GM12878 (cell line): ENCODE measurements around the gene DDR1. TPM values are rescaled to one million over a fixed set of nuclear protein-coding genes. Genes with fewer than 3 reads are reported as not detected.

ENCODE experiments used
- ATAC-seq: fragments of 200-7000 bp; cut with Tn5 transposase; 3 replicates; pipeline ENCODE4 v1.9.1; 2020; ENCODE audit warnings: mild to moderate bottlenecking, moderate library complexity
- BruUV-seq: library from RNA; stranded (reverse); fragments of 400-500 nt; replicated peaks from 2 replicates; lab custom pipeline; 2021; lab: Mats Ljungman, UMichigan
- CTCF ChIA-PET: fragments of 300-600 bp; sonication (Branson Sonifier 250); formaldehyde crosslinking; extraction: SDS; loops from one replicate; lab custom pipeline; 2021; ENCODE audit warnings: inconsistent platforms; lab: Yijun Ruan, JAX
- POLR2A ChIA-PET: fragments of 350-600 bp; formaldehyde crosslinking; extraction: SDS; loops from one replicate; lab custom pipeline; 2021; ENCODE audit warnings: inconsistent platforms; lab: Charles Lee
- RAD21 ChIA-PET: fragments of 300-600 bp; sonication (Branson Sonifier 250); formaldehyde crosslinking; loops from one replicate; lab custom pipeline; 2023; ENCODE audit warnings: antibody characterized with exemption; ENCODE audit not compliant: unreplicated experiment; lab: Charles Lee
- SMC1A ChIA-PET: fragments of 300-600 bp; sonication (Branson Sonifier 250); formaldehyde crosslinking; loops from one replicate; lab custom pipeline; 2023; ENCODE audit not compliant: unreplicated experiment, uncharacterized antibody; lab: Charles Lee
- DNase-seq: peaks from one replicate; pipeline ENCODE4 v3.0.0-alpha.2; 2011; ENCODE audit warnings: low read depth, low spot score
- FAIRE-seq: peaks from 3 replicates; lab custom pipeline; 2011; peaks lifted over from hg19 to GRCh38; lab: Jason Lieb, UNC
- H2AFZ ChIP-seq: 2 replicates; pipeline ENCODE4 v1.6.0; 2011; ENCODE audit warnings: low read depth, low read length, control low read depth; ENCODE audit not compliant: control insufficient read depth
- H3K27ac ChIP-seq: 2 replicates; pipeline ENCODE4 v1.5.1; 2011; ENCODE audit warnings: control low read depth; ENCODE audit not compliant: control insufficient read depth, insufficient read depth
- H3K27me3 ChIP-seq, 2 experiments: replicated peaks in 1 of 2; 2 replicates each; pipeline versions ENCODE4 v1.6.0 to v1.6.1; 2011; ENCODE audit warnings: low read length in 1 of 2; ENCODE audit not compliant: control insufficient read depth in 2 of 2, insufficient read depth in 2 of 2
- H3K36me3 ChIP-seq, 2 experiments: 2 replicates each; pipeline ENCODE4 v1.5.1; 2011; ENCODE audit warnings: low read length in 1 of 2; ENCODE audit not compliant: control insufficient read depth in 2 of 2, insufficient read depth in 2 of 2
- H3K4me1 ChIP-seq: 2 replicates; pipeline ENCODE4 v1.6.1; 2011; ENCODE audit warnings: mild to moderate bottlenecking, low read length, moderate library complexity, mixed read lengths; ENCODE audit not compliant: control insufficient read depth, insufficient read depth
- H3K4me2 ChIP-seq: 2 replicates; pipeline ENCODE4 v1.6.0; 2011; ENCODE audit warnings: control low read depth; ENCODE audit not compliant: control insufficient read depth, insufficient read depth
- H3K4me3 ChIP-seq: fragments of 200-600 bp; sonication (generic); 2 replicates; pipeline ENCODE4 v1.5.1; 2016
- H3K79me2 ChIP-seq: 2 replicates; pipeline ENCODE4 v1.6.0; 2011; ENCODE audit warnings: low read length; ENCODE audit not compliant: control insufficient read depth, insufficient read depth
- H3K9ac ChIP-seq: 2 replicates; pipeline ENCODE4 v1.8.0; 2011; ENCODE audit warnings: low read length, control low read depth, mixed read lengths; ENCODE audit not compliant: control insufficient read depth, insufficient read depth
- H3K9me3 ChIP-seq: replicated peaks from 3 replicates; pipeline ENCODE4 v1.5.1; 2011; ENCODE audit warnings: mild to moderate bottlenecking, low read length; ENCODE audit not compliant: control insufficient read depth, insufficient read depth
- H4K20me1 ChIP-seq: 2 replicates; pipeline ENCODE4 v1.6.0; 2011; ENCODE audit not compliant: control insufficient read depth, insufficient read depth
- BRCA1 ChIP-seq: IDR thresholded peaks from 2 replicates; pipeline ENCODE4 v1.6.1; 2011; ENCODE audit warnings: low read depth, low read length, improper control_type of control experiment
- CREM ChIP-seq: IDR thresholded peaks from 2 replicates; pipeline ENCODE4 v1.6.1; 2014; ENCODE audit warnings: antibody characterized with exemption, low read depth
- FOXK2 ChIP-seq: fragments of 450-650 bp; IDR thresholded peaks from 2 replicates; pipeline ENCODE4 v1.6.1; 2017; ENCODE audit warnings: mild to moderate bottlenecking, moderate library complexity
- RUNX3 ChIP-seq: IDR thresholded peaks from 2 replicates; pipeline ENCODE4 v1.6.1; 2012; ENCODE audit warnings: low read length, inconsistent platforms
- SPI1 ChIP-seq: IDR thresholded peaks from 2 replicates; pipeline ENCODE4 v1.6.1; 2011; ENCODE audit warnings: low read depth, mild to moderate bottlenecking, low read length, moderate library complexity, borderline replicate concordance; ENCODE audit not compliant: insufficient read depth
- ZNF384 ChIP-seq: IDR thresholded peaks from 2 replicates; pipeline ENCODE4 v1.6.1; 2012; ENCODE audit warnings: low read depth, mild to moderate bottlenecking, low read length, improper control_type of control experiment, borderline replicate concordance
- WGBS: methylation state at CpG from one replicate; pipeline ENCODE4 v1.1.6; 2016; ENCODE audit warnings: low lambda C conversion rate; ENCODE audit not compliant: insufficient replicate concordance, insufficient coverage; ENCODE audit errors: missing lambda C conversion rate; 5-methylcytosine and 5-hydroxymethylcytosine counted together
- in situ Hi-C: fragments of 300-500 bp; cut with MboI; formaldehyde crosslinking; loops from 9 replicates; pipeline ENCODE4 v1.14.3; 2018; ENCODE audit warnings: mixed read lengths
- intact Hi-C: fragments of 100-400 bp; cut with micrococcal nuclease; formaldehyde crosslinking; loops from one replicate; pipeline ENCODE4 v1.14.2; 2022; ENCODE audit not compliant: unreplicated experiment
- polyA plus RNA-seq, 11 experiments: library from polyadenylated mRNA; depleted of rRNA in 4 of 11; unstranded in 6 of 11; stranded (reverse) in 5 of 11; fragments of >200 nt; fragmentation: Nextera tagmentation in 4 of 11; fragmentation: Illumina TruSeq in 1 of 11; extraction: Ambion mirVana in 4 of 11; extraction: Trizol in 1 of 11; gene quantifications; 1 replicate in 1 of 11; 2 replicates in 10 of 11; pipeline versions ENCODE4 v1.2.1 to v1.2.3, GENCODE V29; 2011 to 2016; ENCODE audit warnings: inconsistent platforms in 2 of 11, missing spikeins in 2 of 11, low read depth in 1 of 11
- total RNA-seq, 4 experiments: library from RNA; depleted of rRNA in 3 of 4; stranded (reverse); fragments of >200 nt in 3 of 4; fragmentation: Illumina TruSeq in 1 of 4; extraction: Trizol in 1 of 4; gene quantifications; 2 replicates each; pipeline versions ENCODE4 v1.2.1 to v1.2.3, GENCODE V29; 2013 to 2021
- TF ChIP-seq, protein P1 (sequence below): fragments of 450-650 bp; IDR thresholded peaks from 2 replicates; pipeline ENCODE4 v1.6.1; 2017; ENCODE audit warnings: low read depth, mild to moderate bottlenecking, moderate library complexity
- TF ChIP-seq, protein P2 (sequence below): IDR thresholded peaks from 2 replicates; pipeline ENCODE4 v1.6.1; 2012; ENCODE audit warnings: low read depth, low read length, improper control_type of control experiment

The DDR1 gene
- total and polyA plus RNA-seq, 10 of the 15 experiments (the other 5 are each of a cell fraction or from before 2014, with no cell fraction given) = 1.1 to 39.0 (median 11.9) TPM

DNA sequence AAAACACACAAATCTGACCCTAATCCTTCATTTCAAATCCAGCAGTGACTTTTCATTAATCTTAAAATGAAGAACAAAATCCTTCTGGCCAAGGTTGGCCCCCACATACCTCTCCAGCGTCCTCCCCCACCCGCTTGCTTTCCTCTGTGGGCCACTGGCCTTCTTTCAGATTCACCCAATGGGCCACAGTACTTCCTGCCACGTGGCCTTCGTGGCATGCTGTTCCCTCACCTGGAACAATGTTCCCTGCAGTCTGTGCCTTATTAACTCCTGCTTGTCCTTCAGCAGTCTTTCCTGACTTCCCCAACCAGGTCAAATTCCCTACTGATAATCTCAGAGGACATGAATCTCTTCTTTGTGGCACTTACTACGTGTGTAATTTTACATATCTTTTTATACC is 18.4 kb downstream of the DDR1 start (continued):
- TF ChIP-seq RUNX3 (peak; percentile 57), BRCA1 (no peak), FOXK2 (no peak)
- TF ChIP-seq, protein P1, sequence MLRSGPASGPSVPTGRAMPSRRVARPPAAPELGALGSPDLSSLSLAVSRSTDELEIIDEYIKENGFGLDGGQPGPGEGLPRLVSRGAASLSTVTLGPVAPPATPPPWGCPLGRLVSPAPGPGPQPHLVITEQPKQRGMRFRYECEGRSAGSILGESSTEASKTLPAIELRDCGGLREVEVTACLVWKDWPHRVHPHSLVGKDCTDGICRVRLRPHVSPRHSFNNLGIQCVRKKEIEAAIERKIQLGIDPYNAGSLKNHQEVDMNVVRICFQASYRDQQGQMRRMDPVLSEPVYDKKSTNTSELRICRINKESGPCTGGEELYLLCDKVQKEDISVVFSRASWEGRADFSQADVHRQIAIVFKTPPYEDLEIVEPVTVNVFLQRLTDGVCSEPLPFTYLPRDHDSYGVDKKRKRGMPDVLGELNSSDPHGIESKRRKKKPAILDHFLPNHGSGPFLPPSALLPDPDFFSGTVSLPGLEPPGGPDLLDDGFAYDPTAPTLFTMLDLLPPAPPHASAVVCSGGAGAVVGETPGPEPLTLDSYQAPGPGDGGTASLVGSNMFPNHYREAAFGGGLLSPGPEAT = no peak

DNA sequence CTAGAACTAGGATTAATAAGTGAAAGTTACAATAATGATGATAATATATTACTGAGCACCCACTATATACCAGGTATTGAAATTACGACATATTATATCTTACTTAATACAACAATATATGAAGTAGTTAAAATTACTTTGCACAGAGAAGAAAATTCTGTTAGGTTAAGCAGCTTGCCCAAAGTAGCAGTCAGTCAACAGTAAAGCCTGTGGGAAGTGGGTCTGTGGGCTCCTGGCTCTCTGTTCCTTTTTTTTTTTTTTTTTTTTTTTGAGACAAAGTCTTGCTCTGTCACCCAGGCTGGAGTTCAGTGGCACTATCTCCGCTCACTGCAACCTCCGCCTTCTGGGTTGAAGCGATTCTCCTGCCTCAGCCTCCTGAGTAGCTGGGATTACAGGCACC is 18.9 kb downstream of the DDR1 start:
- Histone ChIP-seq H3K4me3 (no peak overlapping the region), H3K9me3 (no peaks in the 10 kb centered on the region), H2AFZ (no peak overlapping the region), H3K4me2 (peak overlapping the region; percentile 4; the same call in 1 of the 2 replicates), H3K79me2 (peaks cover 3% of the 10 kb centered on the region), H3K36me3 (peaks cover 0 to 8% of the 10 kb centered on the region in 2 experiments; a peak in 2 of 4 replicates), H3K27me3 (no peaks in the 10 kb centered on the region), H3K27ac (peak overlapping the region; percentile 30; the same call in 1 of the 2 replicates)
- no peak for ATAC-seq
- ChIA-PET CTCF (interaction anchor here (1.0 to 1.7 kb wide), 3 partner anchors 11 to 177 kb away, joined by 4 to 6 read pairs (median 4); partner anchors contain the start of gene VARS2), SMC1A (interaction anchor here (0.8 to 2.2 kb wide), 4 partner anchors 12 to 81 kb away, joined by 3 to 8 read pairs (median 3); no protein-coding TSS in a partner anchor), RAD21 (interaction anchor here (0.7 to 1.2 kb wide), 4 partner anchors 10 to 167 kb away, joined by 3 to 4 read pairs (median 3); no protein-coding TSS in a partner anchor)
- in situ Hi-C loops = no loop called here
- no TSS peak for BruUV-seq
- 75% methylated on average over 4 of the region's 4 CpGs for WGBS
- no peak for DNase-seq
- peak; percentile 17; the same call in 1 of the 2 replicates for TF ChIP-seq ZNF384
- TF ChIP-seq SPI1 = peak; percentile 52; the same call in 1 of the 2 replicates
- no peak for TF ChIP-seq CREM
- TF ChIP-seq, protein P2, sequence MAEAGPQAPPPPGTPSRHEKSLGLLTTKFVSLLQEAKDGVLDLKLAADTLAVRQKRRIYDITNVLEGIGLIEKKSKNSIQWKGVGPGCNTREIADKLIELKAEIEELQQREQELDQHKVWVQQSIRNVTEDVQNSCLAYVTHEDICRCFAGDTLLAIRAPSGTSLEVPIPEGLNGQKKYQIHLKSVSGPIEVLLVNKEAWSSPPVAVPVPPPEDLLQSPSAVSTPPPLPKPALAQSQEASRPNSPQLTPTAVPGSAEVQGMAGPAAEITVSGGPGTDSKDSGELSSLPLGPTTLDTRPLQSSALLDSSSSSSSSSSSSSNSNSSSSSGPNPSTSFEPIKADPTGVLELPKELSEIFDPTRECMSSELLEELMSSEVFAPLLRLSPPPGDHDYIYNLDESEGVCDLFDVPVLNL = no peak
- TF ChIP-seq, all 136 proteins: peak for 2
- POLR2A ChIA-PET = interaction anchor here (1.5 to 6.0 kb wide), 2 partner anchors 11 to 18 kb away, joined by 4 to 37 read pairs; partner anchors contain the start of gene VARS2
- no peak for FAIRE-seq
- H3K9ac ChIP-seq = no peak overlapping the region
- H4K20me1 ChIP-seq = no peaks in the 10 kb centered on the region
- intact Hi-C loops = no loop called here
- peaks cover 32% of the 10 kb centered on the region for H3K4me1 ChIP-seq
